ENCODE measurements around the gene ZNF628. TPM values are rescaled to one million over a fixed set of nuclear protein-coding genes. Genes with fewer than 3 reads are reported as not detected.

ZNF628 gene
- total and polyA plus RNA-seq, 10 donors, result 1.4 to 13.6 (median 7.9) TPM

DNA sequence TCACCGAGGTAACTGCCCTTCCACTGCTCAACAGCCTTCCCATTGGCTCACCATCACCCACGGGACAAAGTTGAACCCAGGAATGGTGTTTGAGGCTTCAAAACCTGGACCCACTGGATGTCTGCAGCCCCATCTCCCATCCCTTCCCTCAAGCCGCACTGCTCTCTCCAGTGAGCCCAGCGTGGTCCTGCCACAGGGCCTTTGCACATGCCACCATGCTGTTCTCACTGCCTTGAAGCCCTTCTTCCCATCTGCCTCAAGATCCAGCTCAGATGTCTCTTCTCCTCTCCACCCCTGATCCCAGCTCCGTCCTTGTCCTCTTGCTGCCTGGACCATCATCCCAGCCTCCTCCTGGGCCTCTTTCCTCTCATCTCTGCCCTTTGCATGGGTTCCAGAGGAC, 37.4 kb upstream of the ZNF628 start:
- intact Hi-C loops (cut with DNase I; ENCODE audit: low total_unique reads), result no loop called here
- WGBS, 5 donors, result 69 to 80% (median 75%) methylated on average over 5 of the region's 5 CpGs
- TF ChIP-seq CTCF (IDR thresholded peaks at IDR 0.05 in 8 of 11, conservative IDR thresholded peaks at IDR 0.05 in 3 of 11) (no peak), POLR2AphosphoS5 (IDR thresholded peaks at IDR 0.05) (no peak), POLR2A (IDR thresholded peaks at IDR 0.05) (no peak)

GRCh38 chr19:55440411-55441105, 35.9 kb upstream of the ZNF628 start:
- peak overlapping the region in 1 of 8 donors; percentile 21 for H3K4me3 ChIP-seq
- no peak for DNase-seq
- H3K4me1 ChIP-seq, result peaks cover 11 to 35% (median 26%) of the 10 kb centered on the region in 6 donors
- no peaks in the 10 kb centered on the region for H3K36me3 ChIP-seq
- H3K27ac ChIP-seq, result no peak overlapping the region
- peaks cover 7 to 100% (median 88%) of the 10 kb centered on the region in 7 donors for H3K27me3 ChIP-seq (replicated peaks in 1 of 7)
- no peaks in the 10 kb centered on the region for H3K9me3 ChIP-seq
- intact Hi-C loops (cut with DNase I; ENCODE audit: low total_unique reads), result no loop called here
- TF ChIP-seq CTCF (IDR thresholded peaks at IDR 0.05 in 8 of 11, conservative IDR thresholded peaks at IDR 0.05 in 3 of 11) (no peak), POLR2A (IDR thresholded peaks at IDR 0.05) (no peak), POLR2AphosphoS5 (IDR thresholded peaks at IDR 0.05) (no peak)
- WGBS, 5 donors, result 7 to 15% (median 11%) methylated on average over 36 to 39 of the region's 39 CpGs

More for the DNA sequence above, 37.4 kb upstream of the ZNF628 start:
- peaks cover 7 to 90% (median 73%) of the 10 kb centered on the region in 7 donors for H3K27me3 ChIP-seq (replicated peaks in 1 of 7)
- H3K4me3 ChIP-seq, result no peak overlapping the region
- no peak for DNase-seq
- H3K9me3 ChIP-seq, result no peaks in the 10 kb centered on the region
- peaks cover 11 to 35% (median 26%) of the 10 kb centered on the region in 6 donors for H3K4me1 ChIP-seq
- H3K36me3 ChIP-seq, result no peaks in the 10 kb centered on the region
- no peak overlapping the region for H3K27ac ChIP-seq

GRCh38 chr19:55441319-55441691, 35.1 kb upstream of the ZNF628 start:
- peaks cover 7 to 100% (median 83%) of the 10 kb centered on the region in 7 donors for H3K27me3 ChIP-seq (replicated peaks in 1 of 7)
- peak overlapping the region in 1 of 8 donors; percentile 49 for H3K4me3 ChIP-seq
- no peak for DNase-seq
- intact Hi-C loops (cut with DNase I; ENCODE audit: low total_unique reads), result no loop called here
- 3 to 6% (median 3%) methylated on average over 21 of the region's 21 CpGs for WGBS, 5 donors
- H3K27ac ChIP-seq, result no peak overlapping the region
- TF ChIP-seq POLR2AphosphoS5 (IDR thresholded peaks at IDR 0.05) (no peak), CTCF (IDR thresholded peaks at IDR 0.05 in 8 of 11, conservative IDR thresholded peaks at IDR 0.05 in 3 of 11) (no peak), POLR2A (IDR thresholded peaks at IDR 0.05) (no peak)
- no peaks in the 10 kb centered on the region for H3K9me3 ChIP-seq
- no peaks in the 10 kb centered on the region for H3K36me3 ChIP-seq
- H3K4me1 ChIP-seq, result peaks cover 11 to 35% (median 26%) of the 10 kb centered on the region in 6 donors

- Histone ChIP-seq H3K9me3 (no peaks in the 10 kb centered on the region), H3K27ac (no peak overlapping the region), H3K4me1 (peaks cover 11 to 35% (median 26%) of the 10 kb centered on the region in 6 donors), H3K27me3 (replicated peaks in 1 of 7) (peaks cover 7 to 100% (median 82%) of the 10 kb centered on the region in 7 donors), H3K36me3 (no peaks in the 10 kb centered on the region), H3K4me3 (peak overlapping the region in 1 of 8 donors; percentile 49)
- 2 to 18% (median 4%) methylated on average over 5 to 39 of the region's 39 CpGs for WGBS, 5 donors
- no peak for DNase-seq
- TF ChIP-seq POLR2AphosphoS5 (IDR thresholded peaks at IDR 0.05), result no peak
- TF ChIP-seq CTCF (IDR thresholded peaks at IDR 0.05 in 8 of 11, conservative IDR thresholded peaks at IDR 0.05 in 3 of 11), result no peak
- TF ChIP-seq POLR2A (IDR thresholded peaks at IDR 0.05), result no peak
- intact Hi-C loops (cut with DNase I; ENCODE audit: low total_unique reads), result no loop called here
These were observed 34.6 kb upstream of the ZNF628 start for GRCh38 chr19:55441692-55442321.

All from spleen (tissue), 11 donors.